NCI-H1694 (cell line): ENCODE measurements around the gene MARCHF7.
"Not testable (repeated sequence)": the region's sequence is repeated elsewhere in the genome, so short reads cannot be mapped to it uniquely, and the experiment has no call there.

Experiments
- DNase-seq: peaks from one replicate; lab custom pipeline; 2025; lab: John Stamatoyannopoulos, UW

MARCHF7 gene, protein sequence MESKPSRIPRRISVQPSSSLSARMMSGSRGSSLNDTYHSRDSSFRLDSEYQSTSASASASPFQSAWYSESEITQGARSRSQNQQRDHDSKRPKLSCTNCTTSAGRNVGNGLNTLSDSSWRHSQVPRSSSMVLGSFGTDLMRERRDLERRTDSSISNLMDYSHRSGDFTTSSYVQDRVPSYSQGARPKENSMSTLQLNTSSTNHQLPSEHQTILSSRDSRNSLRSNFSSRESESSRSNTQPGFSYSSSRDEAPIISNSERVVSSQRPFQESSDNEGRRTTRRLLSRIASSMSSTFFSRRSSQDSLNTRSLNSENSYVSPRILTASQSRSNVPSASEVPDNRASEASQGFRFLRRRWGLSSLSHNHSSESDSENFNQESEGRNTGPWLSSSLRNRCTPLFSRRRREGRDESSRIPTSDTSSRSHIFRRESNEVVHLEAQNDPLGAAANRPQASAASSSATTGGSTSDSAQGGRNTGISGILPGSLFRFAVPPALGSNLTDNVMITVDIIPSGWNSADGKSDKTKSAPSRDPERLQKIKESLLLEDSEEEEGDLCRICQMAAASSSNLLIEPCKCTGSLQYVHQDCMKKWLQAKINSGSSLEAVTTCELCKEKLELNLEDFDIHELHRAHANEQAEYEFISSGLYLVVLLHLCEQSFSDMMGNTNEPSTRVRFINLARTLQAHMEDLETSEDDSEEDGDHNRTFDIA

DNA sequence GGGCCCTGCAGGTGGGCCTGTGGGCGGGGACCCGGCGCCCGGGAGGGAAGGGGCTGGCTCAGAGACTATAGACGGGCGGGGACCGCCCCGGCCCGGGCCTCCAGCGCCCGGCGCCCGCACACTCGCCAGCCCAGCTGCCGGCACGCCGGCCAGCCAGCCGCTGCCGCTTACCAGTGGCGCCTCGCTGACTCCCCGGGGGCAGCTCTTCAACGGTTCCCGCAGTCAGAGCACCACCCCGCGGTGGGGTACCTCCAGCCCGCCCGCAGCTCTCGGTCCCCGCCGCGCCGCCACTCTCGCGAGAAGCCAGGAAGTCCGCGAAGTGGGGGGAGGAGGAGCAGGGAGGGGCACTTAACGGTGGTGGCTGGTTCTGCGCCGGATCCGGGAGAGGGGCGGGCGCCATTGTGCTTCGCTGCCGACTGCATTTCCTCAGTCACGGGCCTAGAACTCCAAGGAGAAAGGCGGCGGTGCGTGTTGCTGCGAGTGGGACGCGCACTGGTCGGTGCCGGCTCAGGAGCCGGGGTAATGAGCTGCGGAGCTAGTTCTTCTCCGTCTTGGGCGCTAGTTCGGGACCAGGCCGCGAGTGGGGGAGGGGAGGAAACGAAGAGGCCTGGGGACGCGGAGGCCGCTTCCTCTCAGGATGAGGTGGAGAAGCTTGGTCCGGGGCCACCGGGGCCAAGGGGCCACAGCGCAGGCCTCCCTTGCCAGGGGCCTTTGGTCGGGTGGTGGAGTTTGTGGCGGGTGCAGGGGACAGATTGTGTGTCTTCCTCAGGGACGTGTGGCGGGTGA lies at the start of gene MARCHF7:
Gene MARCHF7 (plus strand): TSS at position 364 of the 786 bp plus-strand sequence. CDS start 16,517 bp downstream, outside the sequence.
- peak; percentile 94 for DNase-seq

GRCh38 chr2:159667423-159667822 lies 44.9 kb upstream of the MARCHF7 start:
- DNase-seq, result not testable (repeated sequence)

- DNase-seq, result no peak
Measured at GRCh38 chr2:159671047-159671446, 41.3 kb upstream of the MARCHF7 start.

DNA sequence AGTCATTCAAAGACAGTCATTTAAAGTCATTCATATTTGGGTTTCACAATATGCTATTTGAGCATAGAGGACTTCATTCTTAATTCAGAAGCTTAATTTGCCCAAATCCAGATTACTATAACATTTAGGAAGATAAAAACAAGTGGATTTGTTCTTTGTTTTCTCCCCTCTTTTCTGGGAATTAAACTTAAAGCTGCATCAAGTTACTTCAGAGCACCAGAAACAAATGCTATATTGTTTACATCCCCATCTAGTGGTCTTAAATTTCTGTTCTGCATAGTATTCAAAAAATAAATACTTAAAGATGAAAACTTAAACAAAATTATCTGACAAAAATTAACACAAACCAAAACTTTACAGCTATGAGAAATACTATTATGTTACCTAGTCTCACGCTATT lies 34.7 kb upstream of the MARCHF7 start:
- DNase-seq, result peak; percentile 4

- no peak for DNase-seq
Measured at GRCh38 chr2:159680692-159681091, 31.6 kb upstream of the MARCHF7 start.

- no peak for DNase-seq
Measured at GRCh38 chr2:159683817-159684216, 28.5 kb upstream of the MARCHF7 start.

DNA sequence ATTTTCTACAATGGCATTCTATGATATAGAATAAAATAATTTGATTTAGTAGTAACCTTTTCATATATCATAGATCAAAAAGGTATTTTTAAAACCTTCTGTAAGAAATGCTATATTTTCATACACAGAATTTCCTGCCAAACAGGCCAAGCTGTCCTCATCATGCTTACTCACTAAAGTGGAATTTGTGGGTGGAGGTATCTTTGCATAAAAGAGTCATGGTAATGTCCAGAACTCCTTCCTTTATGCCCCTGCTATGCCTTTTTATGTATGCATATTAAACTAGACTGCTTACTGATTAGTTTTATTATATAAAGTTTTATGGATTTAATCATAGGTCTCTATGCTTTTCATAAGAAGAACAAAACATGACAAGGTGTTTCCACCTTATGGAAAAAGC lies 27.5 kb upstream of the MARCHF7 start:
- no peak for DNase-seq

GRCh38 chr2:159694500-159695040 lies 17.7 kb upstream of the MARCHF7 start:
- no peak for DNase-seq

DNA sequence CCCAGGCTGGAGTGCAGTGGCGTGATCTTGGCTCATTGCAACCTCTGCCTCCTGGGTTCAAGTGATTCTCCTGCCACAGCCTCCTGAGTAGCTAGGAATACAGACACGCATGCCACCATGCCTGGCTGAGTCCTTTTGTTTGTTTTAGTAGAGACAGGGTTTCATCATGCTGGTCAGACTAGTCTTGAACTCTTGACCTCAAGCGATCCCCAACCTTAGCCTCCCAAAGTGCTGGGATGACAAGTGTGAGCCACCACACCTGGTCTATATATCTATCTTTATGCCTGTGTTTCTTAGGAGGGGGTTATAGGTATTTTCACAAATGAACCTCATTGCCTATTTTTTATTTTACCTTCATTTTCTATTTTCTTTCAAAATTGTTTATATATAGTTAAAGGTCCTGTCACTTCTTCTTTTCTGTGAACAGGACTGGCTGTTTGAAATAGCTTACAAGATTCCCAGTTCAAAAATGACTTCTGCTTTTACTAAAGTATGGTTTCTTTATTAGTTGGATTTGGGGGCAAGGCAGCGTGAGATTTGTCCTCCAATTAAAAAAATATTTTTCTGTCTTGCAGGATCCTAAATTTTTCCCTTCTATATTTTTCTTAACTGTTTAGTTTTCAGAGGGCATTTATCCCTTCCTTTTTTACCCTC lies 16.4 kb upstream of the MARCHF7 start:
- no peak for DNase-seq

GRCh38 chr2:159703491-159703890 lies 8.8 kb upstream of the MARCHF7 start:
- DNase-seq, result no peak

DNA sequence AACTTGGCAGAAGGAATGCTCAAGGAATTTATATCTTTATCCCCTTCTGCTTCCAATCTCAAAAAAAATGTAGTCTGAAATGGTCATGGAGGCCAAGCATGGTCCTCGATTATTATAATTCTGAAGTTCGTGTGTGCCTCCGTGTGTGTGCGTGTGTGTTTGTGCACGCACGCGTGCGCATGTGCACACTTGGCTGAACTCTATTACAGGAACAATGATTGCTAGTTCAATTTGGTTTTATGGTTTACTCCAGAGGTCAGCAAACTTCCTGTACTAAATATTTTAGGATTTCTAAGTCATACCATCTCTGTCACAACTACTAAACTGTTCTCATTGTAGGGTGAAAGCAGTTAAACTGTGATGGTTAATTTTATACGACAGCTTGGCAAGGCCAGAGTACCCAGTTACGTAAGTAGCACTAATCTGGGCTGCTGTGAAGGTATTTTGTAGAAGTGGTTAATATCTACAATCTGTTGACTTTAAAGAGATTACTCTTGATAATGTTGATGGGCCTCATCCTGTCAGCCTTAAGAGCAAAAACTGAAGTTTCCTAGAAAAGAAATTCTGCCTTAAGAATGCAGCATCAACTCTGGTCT lies 5.8 kb upstream of the MARCHF7 start:
- DNase-seq, result no peak

- no peak for DNase-seq
Measured at GRCh38 chr2:159708066-159708760, 4.1 kb upstream of the MARCHF7 start.

DNA sequence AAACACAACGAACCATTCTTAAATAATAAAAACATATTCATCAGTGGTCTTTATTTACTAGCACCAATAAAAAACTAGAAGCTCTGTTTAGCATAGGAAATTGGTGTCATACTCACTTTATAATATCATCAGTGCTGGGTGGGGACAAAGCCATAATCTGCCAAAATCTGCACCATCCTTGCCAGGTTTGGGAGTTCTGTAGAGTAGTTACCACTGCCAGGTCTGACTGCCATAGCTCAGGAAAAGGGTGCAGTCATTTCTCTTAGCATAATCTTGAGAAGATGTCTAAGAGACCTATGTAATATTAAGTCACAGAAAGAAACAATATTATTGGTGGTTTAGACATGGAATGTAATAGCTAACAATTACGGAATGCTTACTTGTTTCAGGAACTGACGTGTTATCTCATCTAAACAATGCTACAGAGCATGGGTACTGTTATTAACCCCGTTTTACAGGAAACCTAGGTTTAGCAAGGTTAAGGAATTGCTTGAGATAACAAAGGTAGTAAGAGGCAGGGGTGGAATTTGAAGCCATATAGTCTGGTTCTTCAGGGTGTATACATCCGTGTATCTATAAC lies 1.6 kb upstream of the MARCHF7 start:
- no peak for DNase-seq

DNA sequence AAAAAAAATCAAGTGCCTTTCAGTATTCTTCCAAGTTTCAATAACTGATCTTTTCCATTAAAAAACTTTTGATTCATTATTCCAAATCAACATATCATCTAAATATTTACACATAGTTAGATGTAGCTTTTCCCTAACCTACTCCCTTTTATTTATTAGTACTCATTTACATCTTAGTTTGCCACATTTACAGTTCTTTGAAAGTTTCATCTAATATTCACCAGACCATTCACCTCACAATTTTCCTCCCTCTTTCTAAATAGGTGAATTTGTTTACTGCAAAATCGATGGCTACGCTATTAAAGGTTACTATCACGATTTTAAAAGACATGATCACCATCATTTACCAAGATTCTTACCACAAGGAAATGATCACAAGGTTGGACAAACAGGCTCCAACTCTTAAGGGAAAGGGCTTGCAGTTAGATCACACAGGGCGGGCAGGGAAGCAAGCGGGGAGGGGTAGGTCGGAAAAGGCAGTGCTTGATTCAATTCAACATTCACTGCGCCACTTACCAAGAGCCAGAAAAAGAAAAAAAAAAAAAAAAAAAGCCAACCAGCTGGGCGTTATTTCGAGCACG lies 654 bp upstream of the MARCHF7 start:
- DNase-seq, result peak; percentile 94

DNA sequence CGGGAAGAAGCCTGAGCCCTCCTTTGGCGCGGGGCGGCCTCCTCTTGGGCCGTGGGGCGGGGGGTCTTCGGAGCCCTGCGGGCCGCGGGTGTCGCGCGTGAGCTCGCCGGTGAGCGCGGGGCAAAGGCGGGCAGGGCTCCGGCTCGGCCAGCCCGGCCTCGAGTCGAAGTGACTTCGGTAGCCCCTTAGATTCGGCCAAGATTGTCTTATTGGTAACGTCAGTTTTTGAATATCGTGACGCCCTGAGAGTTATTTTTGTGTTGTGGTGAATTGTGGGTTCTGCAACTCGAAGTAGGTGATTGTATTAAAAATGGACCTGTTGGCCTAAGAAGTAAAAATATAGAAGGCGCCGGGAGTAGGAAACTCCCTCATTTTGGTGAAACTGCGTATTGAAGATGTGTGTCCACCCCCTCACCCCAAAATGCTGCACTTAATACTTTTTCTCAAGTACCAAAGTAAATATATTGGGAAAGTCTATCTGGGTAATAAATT lies 669 bp downstream of the MARCHF7 start:
- no peak for DNase-seq

GRCh38 chr2:159713631-159714246 lies 1.4 kb downstream of the MARCHF7 start:
- DNase-seq, result peak; percentile 15

- no peak for DNase-seq
Measured at GRCh38 chr2:159714247-159714930, 2.1 kb downstream of the MARCHF7 start.

DNA sequence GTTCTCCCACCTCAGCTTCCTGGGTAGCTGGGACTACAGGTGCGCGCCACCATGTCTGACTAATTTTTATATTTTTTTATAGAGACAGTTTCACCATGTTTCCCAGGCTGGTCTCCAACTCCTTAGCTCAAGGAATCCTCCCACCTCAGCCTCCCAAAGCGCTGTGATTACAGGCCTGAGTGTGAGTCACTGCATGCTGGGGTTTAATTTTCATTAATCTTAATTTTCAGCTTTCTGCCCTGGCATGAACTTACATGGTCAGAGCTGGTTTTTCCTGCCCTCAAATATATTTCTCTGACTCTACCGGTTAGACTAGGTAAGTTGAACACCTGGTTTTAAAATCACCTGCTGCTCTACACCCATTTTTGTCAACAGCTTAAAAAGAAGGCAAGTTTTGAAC lies 3.1 kb downstream of the MARCHF7 start:
- no peak for DNase-seq

GRCh38 chr2:159716409-159716808 lies 4.1 kb downstream of the MARCHF7 start:
- not testable (repeated sequence) for DNase-seq
